Esophagus muscularis mucosa (tissue), 4 donors: Measurements from ENCODE around the gene PHACTR1. TPM values are rescaled to one million over a fixed set of nuclear protein-coding genes. Genes with fewer than 3 reads are reported as not detected.

Experiments
- DNase-seq: peaks from one replicate; pipeline ENCODE4 v3.0.0-alpha.2; 2017; ENCODE audit errors: extremely low spot score
- H3K27ac ChIP-seq, 4 donors: fragments of 200-600 bp; sonication (generic); replicated peaks in 1 of 4; 1 replicate in 3 of 4; 2 replicates in 1 of 4; pipeline ENCODE4 v1.5.1; 2016 to 2019; ENCODE audit warnings: mild to moderate bottlenecking in 1 of 4
- H3K27me3 ChIP-seq, 4 donors: fragments of 200-600 bp; sonication (generic); one replicate each; pipeline versions ENCODE4 v1.5.1 to v1.6.0; 2016 to 2019
- H3K36me3 ChIP-seq, 4 donors: fragments of 200-600 bp; sonication (generic); one replicate each; pipeline ENCODE4 v1.5.1; 2016 to 2019
- H3K4me1 ChIP-seq, 4 donors: fragments of 200-600 bp; sonication (generic); one replicate each; pipeline ENCODE4 v1.5.1; 2016 to 2019
- H3K4me3 ChIP-seq, 4 donors: fragments of 200-600 bp; sonication (generic); 1 replicate in 2 of 4; 2 replicates in 2 of 4; pipeline ENCODE4 v1.5.1; 2016 to 2019; ENCODE audit warnings: mild to moderate bottlenecking in 4 of 4, moderate library complexity in 1 of 4
- H3K9me3 ChIP-seq, 4 donors: fragments of 200-600 bp; sonication (generic); 1 replicate in 3 of 4; 2 replicates in 1 of 4; pipeline ENCODE4 v1.5.1; 2016 to 2019
- CTCF ChIP-seq, 3 experiments: fragments of 200-600 bp in 2 of 3; fragments of 450-650 bp in 1 of 3; sonication (generic) in 2 of 3; IDR thresholded peaks; one replicate each; pipeline ENCODE4 v1.5.1; 2017 to 2019; ENCODE audit warnings: antibody characterized with exemption in 3 of 3, mild to moderate bottlenecking in 2 of 3, moderate library complexity in 1 of 3
- EP300 ChIP-seq: sonication (generic); formaldehyde crosslinking; IDR thresholded peaks from one replicate; pipeline ENCODE4 v1.6.1; 2017; ENCODE audit warnings: antibody characterized with exemption
- POLR2A ChIP-seq: fragments of 450-650 bp; IDR thresholded peaks from one replicate; pipeline ENCODE4 v1.6.1; 2017; ENCODE audit warnings: antibody characterized with exemption, moderate library complexity, mild to moderate bottlenecking, low read depth
- POLR2AphosphoS5 ChIP-seq, 2 donors: sonication (generic); formaldehyde crosslinking; IDR thresholded peaks; one replicate each; pipeline ENCODE4 v1.6.1; 2017; ENCODE audit warnings: antibody characterized with exemption in 2 of 2
- WGBS: methylation state at CpG from one replicate; pipeline ENCODE4 v1.1.5; 2018; 5-methylcytosine and 5-hydroxymethylcytosine counted together
- intact Hi-C: fragments of 100-400 bp; cut with DNase I; formaldehyde crosslinking; loops from one replicate; pipeline ENCODE4 v1.15.1; 2023
- total RNA-seq, 4 donors: library from RNA; depleted of rRNA; stranded (reverse); fragments of >200 nt; gene quantifications; one replicate each; pipeline versions ENCODE4 v1.1.0 to v1.2.1, GENCODE V29; 2016

PHACTR1 gene
- total RNA-seq, 4 donors from 2014 or later, result 0.83 to 4.2 (median 3.1) TPM

DNA sequence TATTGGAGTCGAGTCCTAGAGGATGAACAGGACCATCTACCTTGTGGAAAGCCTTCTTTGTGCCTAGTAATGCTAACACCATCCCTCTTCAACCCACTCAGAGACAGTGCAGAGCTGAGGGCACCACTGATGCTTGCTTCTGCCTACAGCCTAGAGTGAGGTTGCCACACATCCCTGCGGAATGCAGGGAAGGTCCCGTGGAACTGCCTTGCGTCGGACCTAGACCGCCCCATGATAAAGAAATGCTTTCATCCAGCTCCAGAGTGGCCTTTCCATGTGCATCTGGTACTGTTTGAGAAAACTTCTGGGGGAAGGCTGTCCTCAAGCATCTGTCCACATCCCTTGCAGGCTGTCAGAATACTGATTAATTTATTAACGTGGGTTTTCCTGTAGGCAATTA, 168.4 kb downstream of the PHACTR1 start:
- intact Hi-C loops, result no loop called here
- H3K27ac ChIP-seq, result no peak overlapping the region
- peaks cover 0 to 31% (median 0%) of the 10 kb centered on the region in 4 donors for H3K27me3 ChIP-seq
- peaks cover 0 to 5% (median 0%) of the 10 kb centered on the region in 4 donors for H3K4me1 ChIP-seq
- peak; percentile 78 for DNase-seq
- no peaks in the 10 kb centered on the region for H3K9me3 ChIP-seq
- no peak overlapping the region for H3K4me3 ChIP-seq
- H3K36me3 ChIP-seq, result no peaks in the 10 kb centered on the region
- TF ChIP-seq POLR2AphosphoS5 (IDR thresholded peaks at IDR 0.05) (no peak), POLR2A (no peak), CTCF (IDR thresholded peaks at IDR 0.05) (no peak), EP300 (no peak)
- 85% methylated on average over 7 of the region's 7 CpGs for WGBS

DNA sequence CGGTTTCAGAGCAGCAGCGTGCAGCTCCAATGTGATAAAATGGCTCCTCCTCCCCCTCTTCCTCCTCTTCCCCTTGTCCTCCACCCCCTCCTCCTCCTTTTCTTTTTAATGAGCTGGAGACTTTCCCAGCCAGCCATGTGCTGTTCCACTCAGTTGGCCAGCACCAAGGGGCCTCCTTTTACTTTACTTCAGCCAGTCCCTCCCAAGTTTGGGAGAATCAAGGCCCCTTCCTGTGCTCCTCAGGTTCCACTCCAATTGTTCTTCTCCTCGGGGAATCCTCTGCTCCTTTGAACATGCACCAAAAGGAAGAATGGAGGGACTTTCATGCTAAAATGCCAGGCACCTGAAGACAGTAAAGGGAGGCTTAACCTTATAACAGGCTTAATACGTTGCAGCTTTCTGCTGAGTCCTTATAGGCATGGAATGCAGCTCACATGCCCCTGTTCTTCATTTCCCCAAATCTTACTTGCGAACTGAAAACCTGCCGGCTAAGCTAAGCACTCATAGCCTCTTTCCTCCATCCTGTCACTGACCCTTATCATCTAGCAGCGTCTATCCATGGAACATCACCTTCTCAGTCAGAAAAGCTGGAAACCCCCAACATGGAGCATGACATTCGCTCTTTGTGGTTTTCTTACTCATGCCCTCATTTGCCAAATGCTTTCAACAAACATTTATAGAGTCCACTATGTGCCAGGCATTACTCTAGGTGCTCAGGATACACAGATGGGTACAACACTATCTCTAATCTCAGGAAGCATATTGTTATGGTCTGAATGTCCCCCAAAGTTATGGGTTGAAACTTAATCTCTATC, 170.6 kb downstream of the PHACTR1 start:
- no peak for DNase-seq
- TF ChIP-seq CTCF (IDR thresholded peaks at IDR 0.05) (no peak), POLR2A (no peak), POLR2AphosphoS5 (IDR thresholded peaks at IDR 0.05) (no peak)
- Histone ChIP-seq H3K4me3 (no peak overlapping the region), H3K27me3 (peaks cover 0 to 14% (median 0%) of the 10 kb centered on the region in 4 donors), H3K36me3 (no peaks in the 10 kb centered on the region), H3K4me1 (peaks cover 0 to 5% (median 0%) of the 10 kb centered on the region in 4 donors), H3K9me3 (peaks cover 0 to 12% (median 3%) of the 10 kb centered on the region in 4 donors), H3K27ac (no peak overlapping the region)
- WGBS, result 71% methylated on average over 8 of the region's 8 CpGs
- intact Hi-C loops, result no loop called here

DNA sequence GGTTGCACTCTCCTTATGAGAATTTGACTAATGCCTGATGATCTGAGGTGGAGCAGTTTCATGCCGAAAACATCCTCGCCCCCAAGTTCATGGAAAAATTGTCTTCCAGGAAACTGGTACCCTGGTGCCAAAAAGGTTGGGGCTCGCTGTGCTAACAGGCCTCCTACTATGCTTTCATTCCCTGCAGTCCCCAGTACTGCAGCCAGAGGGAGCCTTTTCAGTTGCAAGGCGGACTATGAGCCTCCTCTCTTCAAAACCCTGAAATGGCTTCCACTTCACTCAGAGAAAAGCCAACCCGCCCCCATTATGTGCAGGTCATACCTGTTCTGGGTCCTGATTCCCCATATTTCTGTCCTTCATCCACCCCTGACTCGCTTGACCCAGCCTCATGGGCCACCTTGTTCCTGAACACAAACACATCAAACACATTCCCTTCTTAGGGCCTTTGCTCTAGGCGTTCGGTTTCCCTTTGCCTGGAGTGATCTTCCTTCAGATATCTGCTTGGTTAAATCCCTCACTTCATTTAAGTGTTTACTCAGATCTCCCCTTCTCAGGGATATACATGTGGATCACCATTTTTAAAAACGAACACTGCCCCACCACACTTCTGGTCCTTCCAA, 173.7 kb downstream of the PHACTR1 start:
- no peaks in the 10 kb centered on the region for H3K27me3 ChIP-seq
- TF ChIP-seq CTCF (IDR thresholded peaks at IDR 0.05) (peak in 1 of 3 experiments; percentile 31), EP300 (no peak), POLR2AphosphoS5 (IDR thresholded peaks at IDR 0.05) (no peak), POLR2A (no peak)
- peak; percentile 42 for DNase-seq
- no peak overlapping the region for H3K27ac ChIP-seq
- 97% methylated on average over 8 of the region's 9 CpGs for WGBS
- intact Hi-C loops, result loop anchor here (5.0 kb wide), 1 partner anchor 253 kb away; no protein-coding TSS in a partner anchor
- no peak overlapping the region for H3K4me3 ChIP-seq
- H3K4me1 ChIP-seq, result peaks cover 6 to 12% (median 9%) of the 10 kb centered on the region in 4 donors
- H3K9me3 ChIP-seq, result peaks cover 0 to 14% (median 3%) of the 10 kb centered on the region in 4 donors
- H3K36me3 ChIP-seq, result no peaks in the 10 kb centered on the region

- WGBS, result 70% methylated on average over 1 of the region's 1 CpG
- intact Hi-C loops, result loop anchor here (5.0 kb wide), 1 partner anchor 254 kb away; no protein-coding TSS in a partner anchor
- H3K9me3 ChIP-seq, result peaks cover 0 to 14% (median 3%) of the 10 kb centered on the region in 4 donors
These were observed 175.0 kb downstream of the PHACTR1 start for GRCh38 chr6:12891595-12891994.

More at GRCh38 chr6:12891595-12891994, 175.0 kb downstream of the PHACTR1 start:
- Histone ChIP-seq H3K36me3 (no peaks in the 10 kb centered on the region), H3K4me1 (peaks cover 6 to 12% (median 9%) of the 10 kb centered on the region in 4 donors), H3K27me3 (no peaks in the 10 kb centered on the region), H3K27ac (no peak overlapping the region), H3K4me3 (no peak overlapping the region)
- TF ChIP-seq EP300 (no peak), POLR2A (no peak), POLR2AphosphoS5 (IDR thresholded peaks at IDR 0.05) (no peak), CTCF (IDR thresholded peaks at IDR 0.05) (no peak)
- DNase-seq, result no peak
